Measurements from ENCODE around the gene SLC46A3. TPM values are rescaled to one million over a fixed set of nuclear protein-coding genes. Genes with fewer than 3 reads are reported as not detected.
"Not testable (repeated sequence)": the region's sequence is repeated elsewhere in the genome, so short reads cannot be mapped to it uniquely, and the experiment has no call there.

Gene SLC46A3
- total and polyA plus RNA-seq, 8 donors: 1.2 to 14.5 (median 1.7) TPM

DNA sequence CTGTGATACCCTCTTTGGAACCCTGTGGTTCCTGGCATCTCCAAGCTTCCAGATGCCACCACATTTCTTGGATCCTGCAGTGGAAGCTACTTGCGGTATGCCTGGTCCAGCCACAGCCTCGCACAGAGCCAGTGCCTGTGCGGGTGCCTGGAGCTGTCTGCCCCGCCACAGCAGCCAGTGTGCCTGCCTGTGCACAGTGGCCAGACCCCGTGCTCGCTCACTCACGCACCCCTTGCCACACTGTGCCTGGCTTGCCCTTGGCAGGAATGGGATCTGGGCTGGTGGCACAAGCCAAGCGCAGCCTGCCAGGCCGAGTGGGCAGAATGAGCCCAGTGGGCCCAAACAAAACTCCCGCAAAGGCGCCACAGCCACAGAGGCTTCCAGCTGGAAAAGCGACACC is 33.7 kb downstream of the SLC46A3 start:
- Histone ChIP-seq H3K9me3 (peaks cover 0 to 11% of the 10 kb centered on the region in 2 donors), H3K27me3 (no peaks in the 10 kb centered on the region), H3K4me3 (no peak overlapping the region), H3K4me1 (no peaks in the 10 kb centered on the region), H3K36me3 (peaks cover 0 to 3% of the 10 kb centered on the region in 2 donors), H3K27ac (no peak overlapping the region)
- no peak for TF ChIP-seq CTCF (IDR thresholded peaks at IDR 0.05)
- DNase-seq (peak in 1 of 4 donors; percentile 65), ATAC-seq (no peak)
- intact Hi-C loops (cut with DNase I): loop anchor here in 1 of 2 donors (10.0 kb wide), 1 partner anchor 110 kb away; no protein-coding TSS in a partner anchor

- intact Hi-C loops (cut with DNase I): loop anchor here in 1 of 2 donors (10.0 kb wide), 1 partner anchor 111 kb away; no protein-coding TSS in a partner anchor
- no peak for DNase-seq
- Histone ChIP-seq H3K4me3 (no peak overlapping the region), H3K27me3 (no peaks in the 10 kb centered on the region), H3K36me3 (peaks cover 0 to 12% of the 10 kb centered on the region in 2 donors), H3K9me3 (peaks cover 0 to 8% of the 10 kb centered on the region in 2 donors), H3K27ac (no peak overlapping the region), H3K4me1 (no peaks in the 10 kb centered on the region)
- ATAC-seq: no peak
- TF ChIP-seq CTCF (IDR thresholded peaks at IDR 0.05): no peak
Measured at GRCh38 chr13:28684257-28684656, 34.5 kb downstream of the SLC46A3 start.

GRCh38 chr13:28683169-28683568 is 35.6 kb downstream of the SLC46A3 start:
- ATAC-seq: not testable (repeated sequence)
- H3K36me3 ChIP-seq: peaks cover 0 to 23% of the 10 kb centered on the region in 2 donors
- intact Hi-C loops (cut with DNase I): loop anchor here in 1 of 2 donors (10.0 kb wide), 1 partner anchor 112 kb away; no protein-coding TSS in a partner anchor

GRCh38 chr13:28680541-28680940 is 38.2 kb downstream of the SLC46A3 start:
- no peak for ATAC-seq
- Histone ChIP-seq H3K36me3 (peaks cover 0 to 49% of the 10 kb centered on the region in 2 donors), H3K4me3 (no peak overlapping the region), H3K4me1 (no peaks in the 10 kb centered on the region), H3K27me3 (no peaks in the 10 kb centered on the region), H3K9me3 (no peaks in the 10 kb centered on the region), H3K27ac (no peak overlapping the region)
- DNase-seq: no peak
- TF ChIP-seq CTCF (IDR thresholded peaks at IDR 0.05): no peak
- intact Hi-C loops (cut with DNase I): loop anchor here in 1 of 2 donors (10.0 kb wide), 1 partner anchor 114 kb away; no protein-coding TSS in a partner anchor

More at GRCh38 chr13:28683169-28683568, 35.6 kb downstream of the SLC46A3 start:
- DNase-seq, H3K4me1 ChIP-seq, H3K27me3 ChIP-seq, H3K27ac ChIP-seq, H3K4me3 ChIP-seq, H3K9me3 ChIP-seq: not testable (repeated sequence)

- H3K36me3 ChIP-seq: peaks cover 0 to 58% of the 10 kb centered on the region in 2 donors
- H3K4me3 ChIP-seq: no peak overlapping the region
- DNase-seq (peak in 1 of 4 donors; percentile 2), ATAC-seq (peak; percentile 62)
- no peaks in the 10 kb centered on the region for H3K27me3 ChIP-seq
- H3K27ac ChIP-seq: no peak overlapping the region
- no peaks in the 10 kb centered on the region for H3K4me1 ChIP-seq
- TF ChIP-seq CTCF (IDR thresholded peaks at IDR 0.05): no peak
- no peaks in the 10 kb centered on the region for H3K9me3 ChIP-seq
- intact Hi-C loops (cut with DNase I): loop anchor here in 1 of 2 donors (10.0 kb wide), 1 partner anchor 115 kb away; no protein-coding TSS in a partner anchor
Measured at GRCh38 chr13:28679628-28680027, 39.1 kb downstream of the SLC46A3 start.

GRCh38 chr13:28678809-28679208 is 40.0 kb downstream of the SLC46A3 start:
- intact Hi-C loops (cut with DNase I): no loop called here
- no peak for ATAC-seq
- H3K27ac ChIP-seq: no peak overlapping the region

More at GRCh38 chr13:28678809-28679208, 40.0 kb downstream of the SLC46A3 start:
- H3K4me3 ChIP-seq: no peak overlapping the region
- H3K4me1 ChIP-seq: no peaks in the 10 kb centered on the region
- no peaks in the 10 kb centered on the region for H3K9me3 ChIP-seq
- H3K27me3 ChIP-seq: no peaks in the 10 kb centered on the region
- peaks cover 0 to 66% of the 10 kb centered on the region in 2 donors for H3K36me3 ChIP-seq
- DNase-seq: no peak
- no peak for TF ChIP-seq CTCF (IDR thresholded peaks at IDR 0.05)
